SU-DHL-6 (cell line): ENCODE measurements around the gene AKR1B1.

Source experiments
- CTCF ChIP-seq: fragments of 200-600 bp; sonication (generic); IDR thresholded peaks from one replicate; pipeline ENCODE4 v1.5.1; 2017; ENCODE audit warnings: antibody characterized with exemption, mild to moderate bottlenecking, low read length, moderate library complexity; ENCODE audit not compliant: insufficient read depth, poor library complexity, severe bottlenecking
- EZH2phosphoT487 ChIP-seq: fragments of 200-600 bp; sonication (generic), shearing (Covaris generic); conservative IDR thresholded peaks from 2 replicates; pipeline ENCODE4 v1.6.1; 2018; ENCODE audit warnings: mild to moderate bottlenecking, antibody characterized with exemption, low read length, moderate library complexity, mixed read lengths

GRCh38 chr7:134442441-134443220 is 16.3 kb downstream of the AKR1B1 start:
- TF ChIP-seq CTCF (no peak), EZH2phosphoT487 (no peak)
